HG02642 (cell line): ENCODE data around the gene ODAPH.
"Not testable (repeated sequence)": the region's sequence is repeated elsewhere in the genome, so short reads cannot be mapped to it uniquely, and the experiment has no call there.

ENCODE experiments used
- ATAC-seq: cut with Tn5 transposase; IDR thresholded peaks from one replicate; pipeline ENCODE4 v1.9.1; 2021; ENCODE audit warnings: mild to moderate bottlenecking; ENCODE audit not compliant: unreplicated experiment, poor library complexity

ODAPH gene

GRCh38 chr4:75555294-75556164 lies at the start of gene ODAPH:
Gene ODAPH, plus strand, starts transcription at chr4:75556066. Its CDS starts 17 bp downstream, at chr4:75556083.
- peak; percentile 91 for ATAC-seq

GRCh38 chr4:75509592-75509991 lies 46.3 kb upstream of the ODAPH start:
- not testable (repeated sequence) for ATAC-seq

- ATAC-seq: no peak
Measured at GRCh38 chr4:75511841-75512240, 44.0 kb upstream of the ODAPH start.

DNA sequence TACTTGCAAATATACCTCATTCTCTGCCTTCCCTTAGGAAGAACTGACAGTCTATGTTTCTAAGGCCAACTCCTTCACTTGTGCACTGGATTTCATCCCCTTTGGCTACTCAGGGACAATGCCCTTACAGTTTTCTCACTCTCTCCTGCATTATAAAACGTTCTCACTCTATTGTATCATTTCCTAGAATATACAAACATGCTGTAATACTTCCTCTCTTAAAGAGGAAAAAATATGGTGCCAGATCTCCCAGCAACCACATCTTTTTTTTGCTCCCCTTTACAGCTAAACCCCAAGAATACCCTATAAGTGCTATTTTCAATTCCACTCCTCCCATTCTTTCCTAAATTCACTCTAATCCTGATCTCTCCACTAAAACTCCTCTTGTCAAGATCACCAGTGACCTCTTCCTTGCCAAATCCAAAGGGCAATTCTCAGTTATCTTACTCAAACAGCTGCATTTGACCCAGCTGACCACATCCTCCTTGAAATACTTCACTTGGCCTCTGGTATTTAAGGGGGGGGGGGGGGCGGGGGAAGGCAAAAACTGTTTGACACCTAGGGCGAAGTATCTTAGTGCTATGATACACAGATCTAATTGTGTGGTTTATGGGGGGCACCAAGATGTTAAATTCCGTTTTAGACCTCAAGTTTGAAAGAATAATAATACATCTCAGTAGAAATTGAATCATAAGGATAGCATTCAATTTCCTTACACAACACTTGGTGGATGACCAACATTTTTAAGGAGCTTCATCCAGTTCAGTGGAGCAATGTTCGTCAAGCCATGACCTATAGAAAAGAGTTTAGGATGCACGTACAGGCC lies 43.3 kb upstream of the ODAPH start:
- ATAC-seq: no peak

DNA sequence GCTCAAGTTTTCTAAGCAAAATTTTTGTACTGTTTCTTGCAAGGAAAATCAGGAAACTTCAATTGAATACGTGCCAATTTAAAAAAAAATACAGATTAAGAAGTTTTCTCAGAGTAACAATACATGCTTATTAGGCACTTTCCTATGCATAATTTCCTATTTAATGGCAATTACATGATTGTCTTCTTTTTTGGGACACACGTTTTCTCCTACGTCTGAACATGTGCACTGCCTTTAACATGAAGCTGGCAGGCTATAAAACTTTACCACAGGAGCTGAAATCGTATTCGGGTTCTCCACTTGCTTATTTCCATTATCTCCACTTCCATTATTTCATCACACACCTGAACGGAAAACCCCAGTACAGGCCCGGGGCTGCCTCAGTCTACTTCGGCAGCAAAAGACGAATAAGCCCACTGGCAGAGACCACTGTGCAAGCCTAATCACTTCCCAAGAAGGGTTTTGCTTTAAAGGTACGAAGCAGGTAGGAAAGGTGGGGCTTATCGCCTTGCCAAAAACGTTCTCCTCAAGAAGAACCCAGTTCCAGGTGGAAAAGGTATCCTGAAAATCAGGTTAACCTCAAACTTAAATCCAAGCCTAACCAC lies 42.2 kb upstream of the ODAPH start:
- ATAC-seq: peak; percentile 0

GRCh38 chr4:75514131-75514948 lies 41.5 kb upstream of the ODAPH start, which contains the start of the genes RCHY1 and THAP6:
Gene RCHY1, minus strand, starts transcription at chr4:75514403. Its CDS starts 117 bp downstream, at chr4:75514286.
Gene THAP6, plus strand, starts transcription at chr4:75514473. Its CDS starts 980 bp downstream, at chr4:75515453.
- peak; percentile 97 for ATAC-seq

- ATAC-seq: no peak
Measured at GRCh38 chr4:75514949-75515612, 40.8 kb upstream of the ODAPH start.

- no peak for ATAC-seq
Measured at GRCh38 chr4:75516144-75516543, 39.7 kb upstream of the ODAPH start.

DNA sequence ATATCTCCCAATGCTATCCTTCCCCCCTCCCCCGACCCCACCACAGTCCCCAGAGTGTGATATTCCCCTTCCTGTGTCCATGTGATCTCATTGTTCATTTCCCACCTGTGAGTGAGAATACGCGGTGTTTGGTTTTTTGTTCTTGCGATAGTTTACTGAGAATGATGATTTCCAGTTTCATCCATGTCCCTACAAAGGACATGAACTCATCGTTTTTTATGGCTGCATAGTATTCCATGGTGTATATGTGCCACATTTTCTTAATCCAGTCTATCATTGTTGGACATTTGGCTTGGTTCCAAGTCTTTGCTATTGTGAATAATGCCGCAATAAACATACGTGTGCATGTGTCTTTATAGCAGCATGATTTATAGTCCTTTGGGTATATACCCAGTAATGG lies 36.4 kb upstream of the ODAPH start:
- not testable (repeated sequence) for ATAC-seq

GRCh38 chr4:75525086-75525485 lies 30.8 kb upstream of the ODAPH start:
- ATAC-seq: no peak

DNA sequence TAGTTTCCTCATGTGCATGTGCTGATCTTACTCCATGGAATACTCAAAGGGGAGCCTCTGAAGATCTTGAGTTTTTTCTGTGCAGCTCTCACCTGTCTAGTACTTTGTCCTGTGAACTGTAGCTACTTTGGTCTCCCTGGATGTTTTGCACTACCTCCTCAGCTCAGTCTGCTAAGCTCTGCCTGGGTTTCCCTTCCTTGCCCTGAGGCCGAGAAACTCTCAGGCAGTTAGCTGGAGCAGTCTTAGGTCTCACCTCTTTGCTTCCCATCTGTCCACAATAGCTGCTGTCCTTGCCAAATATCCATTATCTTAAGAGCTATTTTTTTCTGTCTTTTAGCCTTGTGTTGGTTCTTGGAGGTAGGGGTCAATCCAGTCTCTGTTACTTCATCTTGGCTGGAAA lies 30.0 kb upstream of the ODAPH start:
- ATAC-seq: no peak

DNA sequence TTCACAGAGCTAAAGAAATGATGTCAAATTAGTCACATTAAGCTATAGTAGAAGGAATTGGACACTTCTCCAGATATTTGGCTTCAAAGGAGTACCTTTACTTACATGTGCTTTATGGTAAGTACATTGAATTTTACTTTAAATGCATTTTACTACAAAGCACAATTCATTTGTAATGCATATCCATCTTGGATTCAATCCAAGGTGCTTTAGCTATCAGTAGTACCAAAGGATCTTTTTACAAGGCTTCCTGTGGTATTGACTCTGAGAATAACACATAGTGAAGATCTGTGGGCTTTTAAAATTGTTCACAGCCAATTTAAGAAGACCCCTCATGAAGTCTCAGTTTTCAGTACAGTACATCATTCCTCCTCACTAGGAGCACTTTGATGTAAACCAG lies 28.4 kb upstream of the ODAPH start:
- no peak for ATAC-seq

DNA sequence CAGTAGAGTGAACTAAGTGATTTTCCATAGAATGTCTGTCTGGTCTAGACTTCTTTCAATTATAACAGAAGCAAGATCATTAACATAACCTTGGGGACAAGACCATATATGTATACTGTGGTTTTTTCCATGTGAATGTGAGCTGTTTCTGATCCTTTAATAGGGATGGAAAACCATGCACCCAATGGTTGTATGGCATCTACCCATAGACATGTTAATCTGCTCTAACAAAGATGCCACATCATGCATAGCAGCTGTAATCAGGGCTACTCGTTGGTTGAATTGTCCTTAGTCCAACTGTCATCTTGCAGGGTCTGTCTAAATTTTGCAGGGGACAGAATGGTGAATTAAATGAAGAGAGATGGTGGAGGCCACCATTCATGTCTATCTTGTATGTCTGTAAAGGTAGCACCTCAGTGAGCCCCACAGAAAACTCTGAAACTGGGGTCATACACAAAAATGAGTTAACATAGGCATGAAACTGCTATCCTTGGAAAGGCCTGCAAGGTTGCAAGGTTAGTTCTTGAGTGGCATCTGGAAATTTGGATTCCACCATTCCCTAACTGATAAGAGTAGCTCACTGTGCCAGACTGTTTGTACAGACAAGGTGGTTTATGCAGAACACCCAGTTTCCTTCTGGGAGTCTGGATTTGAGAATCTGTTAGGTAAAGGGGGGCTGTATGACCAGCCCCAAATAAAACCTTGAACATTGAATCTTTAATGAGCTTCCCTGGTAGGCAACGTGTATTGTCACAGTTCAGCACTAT lies 25.1 kb upstream of the ODAPH start:
- ATAC-seq: no peak

DNA sequence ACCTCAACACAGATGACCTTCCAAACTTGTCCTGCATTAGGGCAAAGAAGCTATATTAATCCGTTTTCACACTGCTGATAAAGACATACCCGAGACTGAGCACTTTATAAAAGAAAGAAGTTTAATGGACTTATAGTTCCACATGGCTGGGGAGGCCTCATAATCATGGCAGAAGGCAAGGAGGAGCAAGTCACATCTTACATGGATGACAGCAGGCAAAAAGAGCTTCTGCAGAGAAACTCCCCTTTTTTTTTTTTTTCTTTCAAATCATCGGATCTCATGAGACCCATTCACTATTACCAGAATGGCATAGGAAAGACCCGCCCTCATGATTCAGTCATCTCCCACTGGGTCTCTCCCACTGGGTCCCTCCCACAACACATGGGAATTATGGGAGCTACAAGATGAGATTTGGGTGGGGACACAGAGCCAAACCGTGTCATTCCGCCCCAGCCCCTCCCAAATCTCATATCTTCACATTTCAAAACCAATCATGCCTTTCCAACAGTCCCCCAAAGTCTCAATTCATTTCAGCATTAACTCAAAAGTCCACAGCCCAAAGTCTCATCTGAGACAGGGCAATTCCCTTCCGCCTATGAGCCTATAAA lies 24.2 kb upstream of the ODAPH start:
- not testable (repeated sequence) for ATAC-seq

DNA sequence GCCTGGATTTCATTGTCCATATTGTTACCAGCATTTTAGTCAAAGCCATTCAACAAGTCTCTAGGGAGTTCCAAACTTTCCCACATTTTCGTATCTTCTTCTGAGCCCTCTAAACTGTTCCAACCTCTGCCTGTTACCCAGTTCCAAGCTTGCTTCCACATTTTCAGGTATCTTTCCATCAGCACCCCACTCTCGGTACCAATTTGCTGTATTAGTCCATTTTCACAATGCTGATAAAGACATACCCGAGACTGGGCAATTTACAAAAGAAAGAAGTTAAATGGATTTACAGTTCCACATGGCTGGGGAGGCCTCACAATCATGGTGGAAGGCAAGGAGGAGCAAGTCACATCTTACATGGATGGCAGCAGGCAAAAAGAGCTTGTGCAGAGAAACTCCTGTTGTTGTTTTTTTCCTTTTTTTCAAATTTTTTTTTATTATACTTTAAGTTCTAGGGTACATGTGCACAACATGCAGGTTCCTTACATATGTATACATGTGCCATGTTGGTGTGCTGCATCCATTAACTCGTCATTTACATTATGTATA lies 22.5 kb upstream of the ODAPH start:
- not testable (repeated sequence) for ATAC-seq

- not testable (repeated sequence) for ATAC-seq
Measured at GRCh38 chr4:75533926-75534325, 21.9 kb upstream of the ODAPH start.

DNA sequence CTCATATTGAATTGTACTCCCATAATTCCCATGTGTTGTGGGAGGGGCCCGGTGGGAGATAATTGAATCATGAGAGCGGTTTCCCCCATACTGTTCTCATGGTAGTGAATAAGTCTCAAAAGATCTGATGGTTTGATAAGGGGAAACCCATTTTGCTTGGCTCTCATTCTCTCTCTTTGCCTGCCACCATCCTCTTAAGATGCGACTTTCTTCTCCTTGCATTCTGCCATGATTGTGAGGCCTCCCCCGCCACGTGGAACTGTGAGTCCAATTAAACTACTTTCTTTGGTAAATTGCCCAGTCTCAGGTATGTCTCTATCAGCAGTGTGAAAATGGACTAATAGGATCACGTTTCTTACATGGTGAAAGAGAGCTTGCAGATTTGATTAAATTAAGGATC lies 18.6 kb upstream of the ODAPH start:
- not testable (repeated sequence) for ATAC-seq

DNA sequence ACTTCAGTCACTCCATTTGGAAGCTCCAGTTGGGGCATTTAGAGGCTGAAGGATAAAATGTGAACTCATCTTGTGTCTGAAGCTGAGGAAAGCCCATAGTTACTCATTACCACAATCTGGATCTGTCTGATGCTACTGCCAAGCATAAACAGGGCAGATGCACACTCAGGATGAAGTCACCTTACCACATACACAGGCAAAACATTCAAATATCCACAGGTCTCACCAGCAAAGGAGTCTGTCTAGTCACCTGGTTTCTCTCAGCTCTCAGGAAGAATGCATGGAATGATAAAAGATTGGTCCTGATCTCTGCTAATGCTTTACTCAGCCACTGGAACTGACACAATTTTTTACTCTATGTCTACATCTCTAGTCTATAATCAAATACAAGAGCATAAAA lies 13.0 kb upstream of the ODAPH start:
- no peak for ATAC-seq
